NCI-H460 (cell line): ENCODE measurements around the gene CDCP1. TPM values are rescaled to one million over a fixed set of nuclear protein-coding genes. Genes with fewer than 3 reads are reported as not detected.

Experiments
- DNase-seq: peaks from one replicate; pipeline ENCODE4 v3.0.0-alpha.2; 2016; ENCODE audit warnings: low read depth; ENCODE audit errors: extremely low read depth
- polyA plus RNA-seq: library from polyadenylated mRNA; depleted of rRNA; stranded (reverse); fragments of >200 nt; gene quantifications from 2 replicates; pipeline ENCODE4 v1.2.3, GENCODE V29; 2014; cell fraction: nucleus; rRNA removed
- total RNA-seq: library from RNA; depleted of rRNA; stranded (reverse); fragments of >200 nt; shearing (Covaris generic); gene quantifications from 2 replicates; pipeline ENCODE4 v1.2.3, GENCODE V29; 2014; rRNA removed

CDCP1 gene, protein sequence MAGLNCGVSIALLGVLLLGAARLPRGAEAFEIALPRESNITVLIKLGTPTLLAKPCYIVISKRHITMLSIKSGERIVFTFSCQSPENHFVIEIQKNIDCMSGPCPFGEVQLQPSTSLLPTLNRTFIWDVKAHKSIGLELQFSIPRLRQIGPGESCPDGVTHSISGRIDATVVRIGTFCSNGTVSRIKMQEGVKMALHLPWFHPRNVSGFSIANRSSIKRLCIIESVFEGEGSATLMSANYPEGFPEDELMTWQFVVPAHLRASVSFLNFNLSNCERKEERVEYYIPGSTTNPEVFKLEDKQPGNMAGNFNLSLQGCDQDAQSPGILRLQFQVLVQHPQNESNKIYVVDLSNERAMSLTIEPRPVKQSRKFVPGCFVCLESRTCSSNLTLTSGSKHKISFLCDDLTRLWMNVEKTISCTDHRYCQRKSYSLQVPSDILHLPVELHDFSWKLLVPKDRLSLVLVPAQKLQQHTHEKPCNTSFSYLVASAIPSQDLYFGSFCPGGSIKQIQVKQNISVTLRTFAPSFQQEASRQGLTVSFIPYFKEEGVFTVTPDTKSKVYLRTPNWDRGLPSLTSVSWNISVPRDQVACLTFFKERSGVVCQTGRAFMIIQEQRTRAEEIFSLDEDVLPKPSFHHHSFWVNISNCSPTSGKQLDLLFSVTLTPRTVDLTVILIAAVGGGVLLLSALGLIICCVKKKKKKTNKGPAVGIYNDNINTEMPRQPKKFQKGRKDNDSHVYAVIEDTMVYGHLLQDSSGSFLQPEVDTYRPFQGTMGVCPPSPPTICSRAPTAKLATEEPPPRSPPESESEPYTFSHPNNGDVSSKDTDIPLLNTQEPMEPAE
- total RNA-seq: 47.5 and 47.7 TPM in 2 replicates
- 3.3 and 4.3 TPM in 2 replicates for polyA plus RNA-seq

DNA sequence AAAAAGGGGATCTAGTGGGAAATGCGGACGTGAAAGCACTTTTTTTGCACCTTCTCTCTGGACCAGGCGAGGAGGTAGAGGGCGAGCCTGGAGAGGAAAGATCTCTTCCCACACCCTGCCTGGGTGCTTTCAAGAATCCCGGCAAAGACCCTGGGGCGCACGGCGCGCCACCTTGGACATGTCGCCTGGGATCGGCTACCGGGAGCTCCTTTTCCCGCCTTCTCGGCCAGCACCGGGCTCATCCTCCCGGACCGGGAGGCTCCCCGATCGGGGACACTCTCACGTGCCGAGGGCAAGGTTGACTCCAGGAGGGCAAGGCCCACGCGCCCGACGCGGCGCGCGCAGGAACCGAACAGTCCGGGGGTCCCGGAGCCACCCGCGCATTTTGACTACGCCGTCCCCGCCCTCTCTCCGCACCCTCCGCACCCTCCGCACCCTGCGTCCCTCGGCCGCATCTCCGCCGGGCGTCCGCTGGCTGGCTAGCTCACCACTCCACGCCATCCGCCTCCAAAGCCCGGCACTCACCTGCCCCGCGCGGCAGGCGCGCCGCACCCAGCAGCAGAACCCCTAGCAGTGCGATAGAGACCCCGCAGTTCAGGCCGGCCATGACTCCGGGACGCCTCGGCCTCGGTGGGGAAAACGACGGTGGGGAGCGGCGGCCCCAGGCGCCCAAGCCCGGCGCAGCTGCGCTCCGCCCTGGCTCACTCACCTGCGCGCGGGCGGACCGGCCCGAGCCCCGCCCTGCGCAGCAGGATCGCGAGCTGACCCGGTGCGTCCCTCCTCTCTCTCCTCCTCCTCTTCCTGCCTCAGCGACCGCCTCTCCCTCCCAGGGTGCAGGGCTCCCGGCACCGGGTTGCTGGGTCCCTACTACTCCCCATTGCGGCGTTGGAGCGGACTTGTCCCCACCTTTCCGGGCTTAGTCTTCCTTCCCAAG, at the start of gene CDCP1:
TSS of gene CDCP1 (minus strand) at position 698 of the 934 bp plus-strand sequence. CDS start at position 607, 91 bp downstream.
- DNase-seq: no peak

DNA sequence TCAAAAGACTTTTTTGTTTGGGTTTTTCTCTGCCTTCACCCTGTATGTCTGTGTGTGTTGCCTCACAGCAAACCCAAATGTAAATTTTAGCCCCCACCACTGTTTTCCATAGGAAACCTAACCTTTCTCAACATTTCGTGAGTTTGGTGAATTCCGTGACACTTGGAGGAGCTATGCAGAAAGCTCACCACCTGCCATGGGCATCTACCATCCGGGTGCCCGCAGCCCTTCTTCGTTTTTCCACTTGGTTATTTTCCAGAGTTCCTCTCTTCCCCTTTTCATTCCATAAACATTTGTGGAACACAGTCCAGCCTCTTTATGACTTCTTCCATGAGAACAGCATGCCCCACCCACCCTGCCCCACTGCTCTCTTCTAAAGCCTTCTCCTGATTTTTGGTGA, 48.6 kb upstream of the CDCP1 start:
- DNase-seq: no peak

DNA sequence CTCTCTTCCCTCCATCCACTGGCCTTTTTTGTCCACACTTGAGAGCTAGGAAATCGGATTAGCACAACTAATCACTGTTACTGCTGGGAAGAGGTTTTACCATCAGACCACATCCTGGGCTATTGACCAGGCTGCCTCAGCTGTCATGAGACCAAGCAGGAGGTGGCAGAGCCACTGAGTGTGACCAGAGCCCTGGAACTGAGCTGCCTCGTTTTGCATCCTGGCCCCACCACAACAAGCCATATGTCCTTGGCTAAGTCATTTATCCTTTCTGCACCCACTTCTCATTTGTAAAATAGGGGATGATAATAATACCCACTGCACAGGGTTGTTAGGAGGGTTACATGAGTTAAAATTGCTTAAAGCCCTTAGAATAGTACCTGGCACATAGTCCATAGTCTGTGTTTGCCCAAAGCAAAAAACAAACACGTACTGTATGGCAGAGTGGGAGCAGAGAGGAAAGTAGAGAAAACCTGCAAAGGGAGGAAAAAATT, 45.8 kb upstream of the CDCP1 start:
- DNase-seq: no peak

DNA sequence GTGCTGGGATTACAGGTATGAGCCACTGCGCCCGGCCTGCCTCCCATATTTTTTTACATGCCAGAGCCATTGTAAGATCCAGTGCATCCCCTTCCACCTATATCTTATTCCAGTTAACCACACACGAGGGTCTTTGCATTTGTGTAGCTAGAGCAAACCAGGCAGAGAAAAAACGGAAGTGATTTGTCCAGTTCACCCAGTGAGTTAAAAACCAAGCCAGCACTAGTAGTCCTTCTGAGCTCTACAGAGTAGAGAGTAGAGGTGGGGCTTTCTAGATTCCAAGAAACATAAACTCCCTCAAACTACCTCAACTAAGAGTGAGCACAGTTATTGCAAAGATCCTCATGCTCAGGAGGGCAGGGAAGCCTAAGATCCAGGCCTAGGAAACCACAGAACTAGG, 45.2 kb upstream of the CDCP1 start:
- DNase-seq: no peak

DNA sequence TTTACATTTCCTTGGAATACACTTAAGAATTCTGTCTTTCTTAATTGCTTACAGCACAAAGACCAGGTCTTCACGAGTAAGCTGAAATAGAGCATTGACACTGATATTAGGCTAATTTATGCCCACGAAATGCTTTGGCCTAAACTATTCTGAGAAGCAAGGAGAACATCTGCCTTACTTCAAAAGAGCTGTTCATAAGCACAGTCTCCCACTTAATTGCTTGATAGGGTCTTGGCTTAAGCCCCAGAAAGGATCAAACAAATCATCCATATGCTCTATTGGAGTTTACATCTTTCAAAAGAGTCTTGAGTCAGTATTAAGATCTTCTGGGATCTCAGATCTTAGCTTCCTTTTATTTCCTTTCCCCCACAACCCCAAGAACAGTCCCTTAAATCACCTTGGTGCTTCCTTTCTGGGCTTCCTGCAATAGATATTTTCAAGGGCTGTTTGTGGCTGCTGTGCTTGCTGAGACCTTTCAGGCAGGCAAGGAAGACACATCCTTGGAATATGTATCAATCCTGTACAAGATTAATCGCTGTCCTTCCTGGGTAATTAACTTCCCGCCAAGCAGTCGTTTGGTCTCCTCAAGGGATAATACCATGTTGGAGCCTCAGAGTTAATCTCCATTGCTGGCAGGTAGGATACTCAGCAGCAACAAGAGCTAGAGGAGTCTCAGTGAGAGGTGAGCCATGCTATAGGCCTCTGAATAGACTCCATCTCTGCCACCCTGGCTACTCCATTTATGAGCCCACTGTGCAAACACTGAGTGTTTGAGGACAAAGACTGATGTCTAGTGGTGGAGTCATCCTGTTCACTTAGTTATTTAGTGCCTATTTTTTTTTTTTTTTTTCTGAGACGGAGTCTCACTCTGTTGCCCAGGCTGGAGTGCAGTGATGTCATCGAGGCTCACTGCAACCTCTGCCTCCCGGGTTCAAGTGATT, 42.8 kb upstream of the CDCP1 start:
- no peak for DNase-seq

GRCh38 chr3:45187694-45188141, 41.5 kb upstream of the CDCP1 start:
- DNase-seq: no peak

DNA sequence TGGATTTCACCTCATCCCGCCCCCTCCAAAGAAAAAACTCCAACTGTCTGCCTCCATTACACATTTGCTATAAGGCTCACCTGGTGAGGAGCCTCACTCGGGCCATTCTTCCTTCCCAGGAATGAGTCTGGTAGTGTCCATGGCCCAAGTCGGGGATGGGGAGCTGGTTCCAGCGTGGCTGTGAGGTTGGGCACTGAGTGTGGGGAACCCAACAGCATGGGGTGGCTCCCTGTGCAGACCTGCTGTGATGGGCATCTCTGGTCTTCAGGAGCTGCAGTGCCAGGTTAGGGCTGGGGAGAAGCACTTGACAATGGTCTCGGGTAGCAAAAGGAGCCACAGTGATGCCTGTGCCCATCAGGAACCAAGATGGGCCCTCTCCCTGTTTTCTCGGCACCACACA, 40.7 kb upstream of the CDCP1 start:
- no peak for DNase-seq

GRCh38 chr3:45185461-45185860, 39.3 kb upstream of the CDCP1 start:
- DNase-seq: no peak

DNA sequence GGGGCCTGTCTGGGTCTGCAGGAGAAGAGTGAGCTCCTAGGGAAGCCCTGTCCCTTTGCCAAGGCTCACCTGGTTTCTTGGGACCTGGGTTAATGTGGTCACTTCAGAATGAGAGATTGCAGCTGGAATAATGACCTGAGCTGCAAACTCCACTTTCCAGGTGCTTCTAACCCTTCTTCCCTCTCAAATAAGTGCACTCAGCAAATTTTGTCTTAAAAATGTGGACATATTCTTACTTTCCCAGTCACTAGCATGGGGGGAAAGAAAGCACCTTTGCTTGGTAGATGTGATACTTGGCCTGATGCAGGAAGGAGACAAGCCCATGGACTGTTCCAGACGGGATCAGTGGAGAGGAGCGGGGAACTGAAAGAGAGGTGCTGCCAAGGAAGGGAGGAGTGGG, 38.9 kb upstream of the CDCP1 start:
- no peak for DNase-seq

DNA sequence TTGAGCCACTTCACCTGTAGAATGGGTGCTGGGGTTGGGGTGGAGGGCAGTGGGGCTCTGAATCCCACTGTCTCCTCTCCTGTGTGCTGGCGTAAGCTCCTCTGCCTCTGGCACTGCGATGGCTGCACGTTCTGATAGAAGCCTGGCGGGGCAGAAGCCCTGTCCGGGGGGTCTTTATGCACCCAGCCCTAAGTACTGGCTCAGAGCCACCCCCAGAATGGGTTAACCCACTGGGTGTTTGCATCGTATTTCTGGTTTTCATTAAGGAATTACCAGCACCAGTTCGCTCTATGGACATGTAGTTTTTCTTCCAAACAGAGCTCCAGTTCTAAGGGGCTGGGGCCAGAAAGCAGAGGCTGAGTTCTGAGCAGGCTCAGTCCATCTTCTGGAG, 37.7 kb upstream of the CDCP1 start:
- DNase-seq: no peak

GRCh38 chr3:45182915-45183871, 37.0 kb upstream of the CDCP1 start:
- DNase-seq: peak; percentile 45

DNA sequence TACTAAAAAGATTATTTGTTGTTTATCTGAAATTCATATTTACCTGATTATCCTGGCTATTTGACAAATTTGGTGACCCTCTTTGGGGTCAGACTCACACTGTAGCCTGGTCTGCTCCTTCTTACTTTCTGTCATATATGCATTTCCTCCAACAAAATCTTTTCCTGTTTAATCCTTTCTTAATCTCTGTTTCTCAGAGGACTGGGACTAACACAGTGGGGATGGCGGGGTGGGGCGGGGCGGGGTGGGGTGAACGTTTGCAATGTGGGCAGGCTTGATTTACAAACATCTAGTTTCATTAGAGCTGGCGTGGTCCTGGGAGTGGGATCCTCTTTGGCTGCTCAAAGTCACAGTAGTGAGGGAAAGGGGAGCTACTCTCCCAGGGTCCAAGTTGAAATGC, 35.3 kb upstream of the CDCP1 start:
- DNase-seq: no peak

- no peak for DNase-seq
Observed at GRCh38 chr3:45180899-45181298, 34.7 kb upstream of the CDCP1 start.

DNA sequence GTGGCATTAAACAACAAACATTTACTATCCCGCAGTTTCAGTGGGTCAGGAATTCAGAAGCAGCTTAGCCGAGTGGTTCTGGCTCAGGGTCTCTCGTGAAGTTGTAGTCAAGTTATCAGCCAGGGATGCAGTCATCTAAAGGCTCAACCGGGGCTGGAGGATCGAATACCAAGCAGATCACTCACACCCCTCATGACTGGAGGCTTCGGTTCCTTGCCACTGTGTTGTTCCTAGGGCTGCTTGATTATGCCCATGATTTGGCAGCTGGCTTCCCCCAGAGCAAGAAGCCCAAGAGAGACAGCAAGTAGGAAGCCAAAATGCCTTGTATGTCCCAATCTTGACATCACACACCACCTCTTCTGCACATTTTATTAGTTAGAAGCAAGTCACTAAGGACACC, 33.9 kb upstream of the CDCP1 start:
- no peak for DNase-seq

DNA sequence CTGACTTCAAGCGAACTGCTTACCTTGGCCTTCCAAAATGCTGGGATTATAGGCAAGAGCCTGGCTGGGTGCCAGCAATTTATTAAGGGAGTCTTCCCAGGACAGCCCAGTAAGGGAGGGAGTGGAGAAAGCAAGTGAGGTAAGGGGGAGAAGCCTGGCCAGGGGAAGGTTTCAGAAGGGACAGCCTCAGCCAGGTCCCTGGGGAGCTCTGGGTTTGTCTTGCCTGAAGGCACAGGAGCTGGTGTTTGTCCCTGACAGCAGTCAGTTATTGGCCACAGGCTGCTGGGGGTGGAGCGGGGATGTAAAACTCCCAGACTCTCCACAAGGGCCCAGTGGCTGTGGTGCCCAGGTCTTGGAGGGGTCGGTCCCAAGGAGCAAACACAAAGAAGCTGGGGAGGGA, 33.0 kb upstream of the CDCP1 start:
- no peak for DNase-seq

- no peak for DNase-seq
Observed at GRCh38 chr3:45178183-45179023, 32.2 kb upstream of the CDCP1 start.

DNA sequence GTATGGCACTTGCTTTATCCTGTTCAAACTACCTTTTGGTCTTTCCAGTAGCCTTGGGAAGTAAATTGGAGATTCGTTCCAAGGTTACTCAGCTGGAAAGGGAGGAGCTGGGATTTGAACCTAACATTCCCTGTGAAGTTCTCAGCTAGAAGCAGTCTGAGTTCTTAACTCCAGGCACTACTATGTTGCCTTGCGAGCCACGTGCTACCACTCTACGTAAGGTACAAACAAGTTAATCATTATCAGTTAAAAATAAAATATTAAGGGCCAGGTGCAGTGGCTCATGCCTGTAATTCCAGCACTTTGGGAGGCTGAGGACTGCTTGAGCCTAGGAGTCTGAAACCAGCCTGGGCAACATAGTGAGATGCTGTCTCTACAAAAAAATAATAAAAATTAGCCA, 30.7 kb upstream of the CDCP1 start:
- no peak for DNase-seq
